Activated gamma-delta T cell treated with Interleukin-2 at 50 U/mL for 16 hours (primary cell): ENCODE results near the gene TMEM129.
"Not testable (repeated sequence)": the region's sequence is repeated elsewhere in the genome, so short reads cannot be mapped to it uniquely, and the experiment has no call there.

Source experiments
- DNase-seq: peaks from one replicate; pipeline ENCODE4 v3.0.0-alpha.2; 2020

TMEM129 gene

GRCh38 chr4:1720163-1720983 lies 750 bp downstream of the TMEM129 start:
- peak; percentile 30 for DNase-seq

GRCh38 chr4:1718095-1718850 lies 2.9 kb downstream of the TMEM129 start:
- no peak for DNase-seq

- DNase-seq: no peak
Measured at GRCh38 chr4:1717129-1718094, 3.7 kb downstream of the TMEM129 start.

- DNase-seq: no peak
Measured at GRCh38 chr4:1716065-1716945, 4.8 kb downstream of the TMEM129 start.

GRCh38 chr4:1715002-1715758 lies 5.9 kb downstream of the TMEM129 start:
- DNase-seq: no peak

DNA sequence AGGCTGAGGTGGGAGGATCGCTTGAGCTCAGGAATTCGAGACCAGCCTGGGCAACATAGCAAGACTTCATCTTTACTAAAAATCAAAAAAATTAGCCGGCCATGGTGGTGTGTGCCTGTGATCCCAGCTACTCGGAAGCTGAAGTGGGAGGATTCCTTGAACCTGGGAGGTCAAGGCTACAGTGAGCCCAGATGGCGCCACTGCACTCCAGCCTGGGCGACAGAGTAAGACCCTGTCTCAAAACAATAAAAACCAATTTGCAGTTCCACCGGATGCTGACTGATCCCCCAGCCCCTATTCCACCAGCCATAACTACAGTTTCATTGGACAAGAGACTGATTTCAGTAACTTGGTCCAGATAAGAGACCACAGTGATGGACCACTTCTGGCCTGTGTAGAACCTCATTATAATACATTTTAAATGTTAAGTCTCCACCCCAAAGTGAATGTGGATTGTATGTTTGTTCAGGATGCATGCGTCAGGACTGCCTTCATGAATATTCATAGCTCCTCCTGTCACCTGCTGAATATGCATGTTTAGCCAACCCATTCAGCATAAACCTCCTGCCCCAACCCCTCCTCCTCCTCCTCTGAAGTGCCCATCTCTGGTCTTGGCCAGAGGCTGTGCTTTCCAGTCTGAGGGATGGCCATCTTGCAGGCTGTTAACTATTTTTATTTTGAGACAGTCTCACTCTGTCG lies 6.7 kb downstream of the TMEM129 start:
- DNase-seq: no peak

GRCh38 chr4:1713003-1713851 lies 7.9 kb downstream of the TMEM129 start:
- DNase-seq: no peak

DNA sequence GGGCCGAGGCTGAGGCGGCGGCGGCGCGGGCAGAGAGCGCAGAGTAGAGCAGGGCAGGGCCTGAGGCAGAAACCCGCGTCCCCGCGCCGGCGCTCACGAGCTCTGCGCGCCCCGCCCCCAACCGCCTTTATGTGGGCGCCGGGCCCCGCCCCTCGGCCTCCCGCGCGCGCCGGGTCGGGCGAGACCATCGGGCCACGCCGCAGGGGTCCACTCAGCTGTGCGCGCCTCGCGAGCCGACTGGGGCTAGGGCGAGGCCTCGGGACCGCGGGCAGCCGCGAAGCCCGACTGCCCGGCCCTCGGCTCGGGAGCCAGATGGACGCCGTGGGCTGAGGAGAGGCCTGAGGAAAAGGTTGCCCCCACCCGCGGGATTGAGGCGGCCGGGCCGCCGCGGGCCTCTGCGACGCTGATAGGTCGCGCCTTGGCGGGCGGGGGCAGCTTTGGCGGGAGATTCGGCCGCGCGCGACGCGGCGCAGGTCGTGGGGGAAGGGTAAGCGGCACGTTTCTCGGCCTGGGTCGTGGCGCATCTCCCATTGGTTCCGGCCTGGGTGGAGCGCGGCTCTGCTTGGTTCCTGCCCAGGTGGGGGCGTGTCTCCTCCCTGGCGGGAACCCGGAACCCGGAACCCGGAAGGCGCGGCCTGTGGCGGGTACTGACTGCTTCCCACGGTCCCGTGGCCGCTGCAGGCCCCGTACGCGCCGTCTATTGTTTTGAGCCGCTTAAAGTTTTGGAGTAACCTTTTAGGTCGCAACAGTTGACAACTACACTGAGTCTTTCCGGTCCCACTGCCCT lies 8.7 kb downstream of the TMEM129 start, which contains the start of gene SLBP:
TSS of gene SLBP (minus strand) at position 104 of the 787 bp plus-strand sequence. CDS start 131 bp downstream, outside the sequence.
- DNase-seq: peak; percentile 99

DNA sequence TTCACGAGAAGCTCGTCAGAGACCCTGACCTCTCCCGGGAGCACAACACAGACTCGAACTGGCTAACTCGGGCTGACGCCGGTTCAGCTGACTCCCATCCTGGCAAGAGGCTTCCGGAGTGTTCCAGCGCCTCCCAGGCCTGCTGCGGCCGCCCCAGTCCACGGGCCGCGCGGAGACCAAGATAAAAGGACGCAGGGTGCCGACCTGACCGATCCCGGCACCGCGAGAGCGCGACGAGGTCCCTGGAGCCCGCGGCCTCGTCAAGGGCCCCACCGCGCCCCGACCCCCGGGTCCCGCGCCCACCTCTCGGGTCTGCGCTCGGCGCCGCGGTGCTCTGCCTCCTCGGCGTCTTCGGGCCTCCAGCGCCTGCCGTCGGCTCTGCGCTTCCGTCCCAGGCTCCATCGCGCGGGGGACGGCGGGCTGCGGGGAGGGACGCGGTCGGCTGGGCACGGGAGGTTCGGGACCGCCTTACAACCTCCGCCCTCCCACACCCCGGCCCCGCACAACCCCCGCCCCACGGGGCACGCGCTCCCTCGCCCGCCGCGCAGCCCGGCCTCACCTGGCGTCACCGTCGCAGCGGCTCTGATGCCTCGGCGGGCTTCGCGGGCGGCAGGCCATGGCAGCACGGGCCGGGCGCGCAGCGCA lies 9.4 kb downstream of the TMEM129 start:
- DNase-seq: no peak

DNA sequence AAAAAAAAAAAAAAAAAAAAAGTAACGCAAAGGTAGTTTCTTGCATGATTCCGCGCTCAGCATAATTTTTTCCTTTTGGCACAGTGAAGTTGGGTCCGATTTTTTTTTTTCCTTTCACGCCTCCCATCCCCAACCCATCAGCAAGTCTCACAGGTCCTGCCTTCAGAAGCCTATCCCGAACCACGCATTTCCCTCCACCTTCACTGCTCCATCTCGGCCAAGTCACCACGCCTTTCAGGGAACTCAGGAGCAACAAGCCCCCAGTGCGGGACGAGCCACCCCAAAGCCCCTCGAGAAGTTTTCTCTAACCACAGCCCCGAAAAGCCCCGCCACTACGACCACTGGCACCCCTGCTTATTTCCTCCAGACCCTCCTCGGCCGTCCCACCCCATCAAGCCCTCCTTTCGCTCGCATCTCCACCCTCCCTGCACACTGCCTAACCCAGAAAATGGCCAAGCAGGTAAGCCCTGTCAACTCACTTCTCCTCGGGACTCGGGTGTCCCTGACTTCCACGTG lies 10.0 kb downstream of the TMEM129 start:
- DNase-seq: no peak

DNA sequence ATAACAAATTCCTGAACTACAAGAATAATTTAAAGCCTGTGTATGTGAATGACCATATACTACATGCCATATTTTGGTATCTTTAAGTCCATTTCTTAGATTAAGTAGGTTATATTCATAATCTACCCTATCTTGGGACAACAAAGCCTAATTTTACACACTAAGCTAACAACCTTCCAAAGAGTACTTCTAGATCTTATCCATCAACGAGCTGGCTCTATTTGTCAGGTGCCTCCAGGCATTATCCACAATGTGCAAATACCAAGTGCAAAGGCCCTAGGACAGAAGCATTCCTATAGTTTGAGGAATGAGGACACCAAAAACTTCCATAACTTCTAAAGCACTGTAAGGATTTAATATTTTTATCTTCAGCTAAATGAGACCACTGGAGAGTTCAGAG lies 12.5 kb downstream of the TMEM129 start:
- DNase-seq: no peak

- no peak for DNase-seq
Measured at GRCh38 chr4:1706358-1706757, 14.8 kb downstream of the TMEM129 start.

DNA sequence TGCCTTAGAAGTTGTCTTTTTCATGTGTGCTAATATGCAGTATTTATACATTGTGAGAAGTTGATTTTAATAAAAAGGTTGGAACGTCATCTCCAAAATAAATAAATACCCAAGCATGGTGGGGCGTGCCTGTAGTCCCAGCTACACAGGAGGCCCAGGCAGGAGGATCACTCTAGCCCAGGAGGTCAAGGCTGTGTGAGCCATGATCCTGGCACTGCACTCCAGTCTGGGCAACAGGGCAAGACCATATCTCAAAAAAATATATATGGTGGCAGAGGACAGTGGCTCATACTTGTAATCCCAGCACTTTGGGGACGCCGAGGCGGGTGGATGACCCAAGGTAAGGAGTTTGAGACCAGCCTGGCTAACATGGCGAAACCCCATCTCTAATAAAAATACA lies 15.4 kb downstream of the TMEM129 start:
- DNase-seq: no peak

- DNase-seq: no peak
Measured at GRCh38 chr4:1703867-1704266, 17.3 kb downstream of the TMEM129 start.

DNA sequence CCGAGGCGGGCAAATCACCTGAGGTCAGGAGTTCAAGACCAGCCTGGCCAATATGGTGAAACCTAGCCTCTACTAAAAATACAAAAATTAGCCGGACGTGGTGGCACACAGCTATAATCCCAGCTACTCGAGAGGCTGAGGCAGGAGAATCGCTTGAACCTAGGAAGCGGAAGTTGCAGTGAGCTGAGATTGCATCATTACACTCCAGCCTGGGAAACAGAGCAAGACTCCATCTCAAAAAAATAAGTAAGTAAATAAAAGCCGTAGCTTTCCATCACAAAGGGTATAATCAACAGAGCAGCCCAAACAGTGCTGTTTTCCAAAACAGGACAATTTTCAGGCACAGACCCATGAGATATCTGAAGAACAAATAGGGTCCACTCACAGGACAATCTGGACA lies 19.5 kb downstream of the TMEM129 start:
- DNase-seq: not testable (repeated sequence)

GRCh38 chr4:1695913-1696312 lies 25.2 kb downstream of the TMEM129 start:
- DNase-seq: no peak

GRCh38 chr4:1693131-1693896 lies 27.8 kb downstream of the TMEM129 start:
- DNase-seq: peak; percentile 78
